Measurements from ENCODE around the gene CDX1. TPM values are rescaled to one million over a fixed set of nuclear protein-coding genes. Genes with fewer than 3 reads are reported as not detected.
A peak's percentile ranks its signal among the peaks of the same experiment; 100 is the strongest.

Gene CDX1
- total and polyA plus RNA-seq, 3 donors from 2014 or later: 3.4 to 5.2 (median 3.4) TPM

GRCh38 chr5:150190503-150190979, 24.0 kb downstream of the CDX1 start:
- Histone ChIP-seq H3K27ac (no peak overlapping the region), H3K4me3 (peak overlapping the region in 1 of 2 donors; percentile 7), H3K36me3 (ENCODE audit: low read depth, missing control alignments) (no peaks in the 10 kb centered on the region), H3K9me3 (no peaks in the 10 kb centered on the region), H3K27me3 (no peaks in the 10 kb centered on the region), H3K4me1 (no peaks in the 10 kb centered on the region)
- no peak for DNase-seq
- intact Hi-C loops (cut with DNase I; ENCODE audit: low total_unique reads): no loop called here
- TF ChIP-seq POLR2A (IDR thresholded peaks at IDR 0.05) (no peak), CTCF (IDR thresholded peaks at IDR 0.05) (no peak)
- WGBS, 2 donors: 38 to 45% methylated on average over 6 to 16 of the region's 16 CpGs

- intact Hi-C loops (cut with DNase I; ENCODE audit: low total_unique reads): no loop called here
- no peaks in the 10 kb centered on the region for H3K36me3 ChIP-seq (ENCODE audit: low read depth, missing control alignments)
- TF ChIP-seq CTCF (IDR thresholded peaks at IDR 0.05) (no peak), POLR2A (IDR thresholded peaks at IDR 0.05) (no peak)
- DNase-seq: no peak
- no peaks in the 10 kb centered on the region for H3K9me3 ChIP-seq
- WGBS, 2 donors: 50 to 55% methylated on average over 2 of the region's 2 CpGs
- H3K27ac ChIP-seq: no peak overlapping the region
- no peak overlapping the region for H3K4me3 ChIP-seq
- H3K27me3 ChIP-seq: no peaks in the 10 kb centered on the region
- no peaks in the 10 kb centered on the region for H3K4me1 ChIP-seq
These were observed 24.4 kb downstream of the CDX1 start for GRCh38 chr5:150190987-150191386.

GRCh38 chr5:150192462-150192861, 25.9 kb downstream of the CDX1 start:
- TF ChIP-seq POLR2A (IDR thresholded peaks at IDR 0.05): no peak
- TF ChIP-seq CTCF (IDR thresholded peaks at IDR 0.05): no peak
- DNase-seq: no peak
- no peak overlapping the region for H3K27ac ChIP-seq
- H3K4me1 ChIP-seq: no peaks in the 10 kb centered on the region
- 70 to 82% methylated on average over 4 of the region's 4 CpGs for WGBS, 2 donors
- intact Hi-C loops (cut with DNase I; ENCODE audit: low total_unique reads): no loop called here
- no peaks in the 10 kb centered on the region for H3K9me3 ChIP-seq
- no peaks in the 10 kb centered on the region for H3K36me3 ChIP-seq (ENCODE audit: low read depth, missing control alignments)
- no peaks in the 10 kb centered on the region for H3K27me3 ChIP-seq
- no peak overlapping the region for H3K4me3 ChIP-seq

- DNase-seq: no peak
- 76 to 77% methylated on average over 9 of the region's 9 CpGs for WGBS, 2 donors
- Histone ChIP-seq H3K27me3 (no peaks in the 10 kb centered on the region), H3K27ac (no peak overlapping the region), H3K4me1 (no peaks in the 10 kb centered on the region), H3K4me3 (no peak overlapping the region), H3K9me3 (no peaks in the 10 kb centered on the region), H3K36me3 (ENCODE audit: low read depth, missing control alignments) (no peaks in the 10 kb centered on the region)
- intact Hi-C loops (cut with DNase I; ENCODE audit: low total_unique reads): no loop called here
- no peak for TF ChIP-seq POLR2A (IDR thresholded peaks at IDR 0.05)
- TF ChIP-seq CTCF (IDR thresholded peaks at IDR 0.05): no peak
These were observed 29.3 kb downstream of the CDX1 start for GRCh38 chr5:150195736-150196485.

GRCh38 chr5:150196514-150196913, 29.9 kb downstream of the CDX1 start:
- no peaks in the 10 kb centered on the region for H3K4me1 ChIP-seq
- intact Hi-C loops (cut with DNase I; ENCODE audit: low total_unique reads): no loop called here
- WGBS, 2 donors: 88% methylated on average over 5 of the region's 5 CpGs; no CpG with 5 or more reads in 1 of the 2 donors

More at GRCh38 chr5:150196514-150196913, 29.9 kb downstream of the CDX1 start:
- DNase-seq: no peak
- Histone ChIP-seq H3K4me3 (no peak overlapping the region), H3K36me3 (ENCODE audit: low read depth, missing control alignments) (no peaks in the 10 kb centered on the region), H3K27me3 (no peaks in the 10 kb centered on the region), H3K27ac (no peak overlapping the region), H3K9me3 (no peaks in the 10 kb centered on the region)
- no peak for TF ChIP-seq CTCF (IDR thresholded peaks at IDR 0.05)
- no peak for TF ChIP-seq POLR2A (IDR thresholded peaks at IDR 0.05)
